HG03521 (cell line): ENCODE results near the gene AHRR.
"Not testable (repeated sequence)": the region's sequence is repeated elsewhere in the genome, so short reads cannot be mapped to it uniquely, and the experiment has no call there.

ENCODE experiments used
- ATAC-seq: cut with Tn5 transposase; IDR thresholded peaks from one replicate; pipeline ENCODE4 v1.9.1; 2021; ENCODE audit warnings: mild to moderate bottlenecking, moderate library complexity; ENCODE audit not compliant: unreplicated experiment

Gene AHRR

GRCh38 chr5:375921-376798 lies 54.6 kb downstream of the AHRR start:
- ATAC-seq = no peak

- ATAC-seq = no peak
Observed at GRCh38 chr5:376799-377325, 55.3 kb downstream of the AHRR start.

GRCh38 chr5:377326-377981 lies 55.9 kb downstream of the AHRR start:
- no peak for ATAC-seq

- ATAC-seq = no peak
Observed at GRCh38 chr5:378301-378891, 56.9 kb downstream of the AHRR start.

- no peak for ATAC-seq
Observed at GRCh38 chr5:378976-379742, 57.6 kb downstream of the AHRR start.

GRCh38 chr5:380701-381309 lies 59.3 kb downstream of the AHRR start:
- no peak for ATAC-seq

- ATAC-seq = no peak
Observed at GRCh38 chr5:383066-383465, 61.6 kb downstream of the AHRR start.

GRCh38 chr5:383621-384020 lies 62.1 kb downstream of the AHRR start:
- ATAC-seq = no peak

- not testable (repeated sequence) for ATAC-seq
Observed at GRCh38 chr5:384576-384975, 63.1 kb downstream of the AHRR start.

- ATAC-seq = no peak
Observed at GRCh38 chr5:385321-385720, 63.8 kb downstream of the AHRR start.

GRCh38 chr5:386432-387341 lies 65.2 kb downstream of the AHRR start:
- ATAC-seq = no peak

GRCh38 chr5:387491-388265 lies 66.2 kb downstream of the AHRR start:
- ATAC-seq = no peak

GRCh38 chr5:388266-389196 lies 67.0 kb downstream of the AHRR start:
- no peak for ATAC-seq

GRCh38 chr5:389197-389821 lies 67.8 kb downstream of the AHRR start:
- ATAC-seq = no peak

- no peak for ATAC-seq
Observed at GRCh38 chr5:389891-390622, 68.5 kb downstream of the AHRR start.
